ENCODE measurements around the gene DGCR8. TPM values are rescaled to one million over a fixed set of nuclear protein-coding genes. Genes with fewer than 3 reads are reported as not detected.

Gene DGCR8
- polyA plus RNA-seq, 1 donor, result 41.7 TPM

- no peak for DNase-seq (ENCODE audit: low read depth)
These were observed 44.2 kb downstream of the DGCR8 start for GRCh38 chr22:20124083-20124787.

GRCh38 chr22:20125201-20126174, 45.4 kb downstream of the DGCR8 start:
- no peak for DNase-seq (ENCODE audit: low read depth)

GRCh38 chr22:20126284-20127029, 46.4 kb downstream of the DGCR8 start:
- DNase-seq (ENCODE audit: low read depth), result no peak

DNA sequence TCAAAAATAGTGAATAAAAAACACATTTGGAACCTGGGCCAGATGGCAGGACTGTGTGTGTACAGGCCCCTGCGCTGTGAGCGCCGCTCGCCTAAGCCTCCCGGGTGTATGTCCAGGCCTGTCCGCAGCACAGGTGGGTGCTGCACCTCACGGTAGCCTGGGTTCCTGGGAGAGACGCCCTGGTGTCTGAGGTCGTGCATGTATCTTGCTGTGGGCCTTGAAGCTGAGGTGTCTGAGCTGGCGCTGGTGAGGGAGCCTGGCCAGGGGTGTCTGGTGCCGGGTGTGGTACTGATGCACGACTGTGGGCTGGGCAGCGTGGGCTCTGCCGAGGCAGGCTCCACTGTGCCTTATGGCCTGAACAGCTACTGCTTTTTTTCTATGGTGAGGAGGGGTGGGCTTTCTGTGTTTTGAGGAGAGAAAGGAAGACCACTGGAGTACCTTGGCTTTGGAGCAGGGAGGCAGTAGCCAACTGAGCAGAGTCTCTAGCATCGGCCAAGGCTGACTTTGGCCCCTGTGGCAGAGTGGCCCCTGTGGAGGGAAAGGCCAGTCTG, 47.4 kb downstream of the DGCR8 start:
- no peak for DNase-seq (ENCODE audit: low read depth)

GRCh38 chr22:20127869-20128618, 48.0 kb downstream of the DGCR8 start:
- no peak for DNase-seq (ENCODE audit: low read depth)

GRCh38 chr22:20128619-20128901, 48.5 kb downstream of the DGCR8 start:
- DNase-seq (ENCODE audit: low read depth), result no peak

GRCh38 chr22:20128902-20129746, 49.1 kb downstream of the DGCR8 start:
- DNase-seq (ENCODE audit: low read depth), result no peak

- no peak for DNase-seq (ENCODE audit: low read depth)
These were observed 49.6 kb downstream of the DGCR8 start for GRCh38 chr22:20129747-20130014.

- no peak for DNase-seq (ENCODE audit: low read depth)
These were observed 50.3 kb downstream of the DGCR8 start for GRCh38 chr22:20130319-20130718.

GRCh38 chr22:20130731-20131596, 50.9 kb downstream of the DGCR8 start:
- DNase-seq (ENCODE audit: low read depth), result peak; percentile 35

- no peak for DNase-seq (ENCODE audit: low read depth)
These were observed 51.5 kb downstream of the DGCR8 start, which contains the start of gene ZDHHC8 for GRCh38 chr22:20131597-20131858. TSS of gene ZDHHC8 (plus strand) at chr22:20131804. CDS start at chr22:20131948, 144 bp downstream.

- no peak for DNase-seq (ENCODE audit: low read depth)
These were observed 52.0 kb downstream of the DGCR8 start for GRCh38 chr22:20131859-20132685.

GRCh38 chr22:20132686-20133246, 52.7 kb downstream of the DGCR8 start:
- DNase-seq (ENCODE audit: low read depth), result no peak

DNA sequence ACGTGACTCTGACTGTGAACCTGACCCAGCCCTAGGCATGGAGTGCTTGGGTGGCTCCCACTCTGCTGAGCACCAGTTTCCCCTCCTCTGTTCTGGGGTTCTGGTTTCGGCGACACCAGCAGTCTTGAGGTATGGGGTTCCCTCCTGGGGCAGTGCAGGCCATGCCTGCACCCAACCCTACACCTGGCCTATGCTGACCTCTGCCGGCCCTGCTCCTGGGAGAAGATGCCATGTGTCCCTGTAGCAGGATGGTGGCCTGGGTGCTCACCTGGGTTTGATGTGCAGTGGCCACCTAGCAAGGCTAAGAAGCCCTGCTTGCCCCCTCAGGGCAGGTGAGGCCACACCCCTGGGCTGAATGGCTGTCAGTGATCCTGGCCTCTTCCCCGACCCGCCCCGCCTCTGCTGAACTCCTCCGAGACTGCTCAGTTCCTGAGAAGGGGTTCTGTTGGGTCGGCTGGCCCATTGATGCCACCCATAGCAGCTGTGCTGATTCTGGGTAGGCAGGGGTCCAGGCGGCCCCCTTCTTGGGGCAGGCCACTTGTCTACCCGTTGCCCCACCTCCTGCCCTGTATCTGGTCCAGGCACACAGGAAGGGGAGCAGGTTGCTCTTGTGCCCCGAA, 54.0 kb downstream of the DGCR8 start:
- DNase-seq (ENCODE audit: low read depth), result no peak

DNA sequence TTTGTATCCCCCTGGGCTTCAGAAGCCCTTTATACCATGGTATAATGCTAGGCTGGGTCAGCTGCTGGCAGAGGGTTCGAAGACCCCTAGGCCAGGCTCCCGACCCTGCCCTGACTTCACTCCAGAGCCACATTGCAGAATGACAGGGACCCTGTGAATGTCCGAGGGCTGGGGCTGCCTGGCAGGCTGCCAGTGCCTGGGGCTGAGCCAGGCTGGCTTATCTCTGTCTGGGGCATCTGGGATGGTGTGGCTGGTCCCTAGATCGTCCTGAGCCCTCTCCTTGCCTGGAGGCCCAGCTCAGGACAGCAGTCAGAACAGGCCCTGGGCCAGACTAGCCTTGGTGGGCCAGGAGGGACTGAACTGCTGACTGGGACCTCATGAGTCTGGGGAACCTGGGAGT, 55.2 kb downstream of the DGCR8 start:
- no peak for DNase-seq (ENCODE audit: low read depth)

DNA sequence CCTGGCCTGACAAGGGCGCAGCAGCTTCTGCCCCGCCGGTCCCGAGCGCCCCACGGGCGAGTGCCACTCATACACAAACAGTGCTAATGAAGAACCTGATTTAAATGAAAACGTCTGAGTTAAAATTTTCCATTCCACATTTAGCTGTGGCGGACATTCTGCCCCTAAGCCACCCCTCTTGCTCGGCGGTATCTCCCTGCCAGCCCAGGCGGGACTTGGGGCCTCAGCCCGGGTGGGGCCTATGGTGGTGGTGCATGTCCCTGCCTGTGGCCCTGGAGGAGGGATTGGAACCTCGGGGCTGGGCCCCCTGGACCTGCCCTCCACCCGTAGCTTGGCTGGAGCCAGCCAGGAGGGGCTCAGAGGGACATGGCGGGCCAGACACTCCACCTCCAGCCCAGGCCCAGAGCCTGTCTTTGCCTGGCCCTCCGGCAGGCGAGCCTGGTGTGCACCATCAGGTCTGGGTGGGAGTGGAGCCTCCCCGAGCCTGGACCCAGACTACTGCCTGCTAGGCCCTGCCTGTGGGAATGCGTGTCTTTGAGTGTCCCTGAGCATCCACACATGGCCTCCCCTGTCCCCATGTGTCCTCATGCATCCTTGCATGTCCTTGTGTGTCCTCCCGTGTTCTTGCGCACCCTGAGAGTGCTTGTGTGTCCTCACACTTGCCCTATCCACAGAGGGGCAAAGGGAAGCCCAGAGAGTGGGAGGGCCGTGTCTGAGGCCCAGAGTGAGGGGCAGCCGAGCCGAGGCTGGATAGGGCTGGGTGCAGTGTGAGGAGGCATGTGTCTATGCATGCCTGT, 56.0 kb downstream of the DGCR8 start:
- no peak for DNase-seq (ENCODE audit: low read depth)

GRCh38 chr22:20136603-20136873, 56.5 kb downstream of the DGCR8 start:
- DNase-seq (ENCODE audit: low read depth), result no peak

DNA sequence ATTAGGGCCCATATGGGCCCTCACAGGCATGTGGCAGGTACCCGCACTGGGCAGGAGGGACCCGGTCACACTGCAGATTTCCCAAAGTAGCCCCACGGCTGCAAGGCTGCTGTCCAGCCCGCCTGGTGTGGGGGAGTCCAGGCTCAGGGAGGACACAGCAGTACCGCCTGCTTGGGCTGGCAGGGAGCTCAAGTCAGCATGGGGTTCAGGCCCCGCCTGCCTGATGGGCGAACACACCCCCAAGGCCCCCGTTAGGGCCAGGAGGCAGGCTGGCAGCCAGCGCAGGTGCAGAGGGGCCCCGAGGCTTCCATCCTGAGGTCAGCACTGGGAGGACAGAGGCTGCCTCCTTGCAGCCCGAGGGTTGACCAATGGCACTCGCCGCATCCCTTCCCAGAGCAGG, 57.1 kb downstream of the DGCR8 start:
- DNase-seq (ENCODE audit: low read depth), result no peak

All from forelimb muscle (tissue), 1 donor.